ENCODE data around the gene ELF1. TPM values are rescaled to one million over a fixed set of nuclear protein-coding genes. Genes with fewer than 3 reads are reported as not detected.
A peak's percentile ranks its signal among the peaks of the same experiment; 100 is the strongest.

Gene ELF1
- total and polyA plus RNA-seq, 2 donors (not counting 1 experiment from before 2014, with no cell fraction given) = 38.5 to 41.0 TPM

- no peak overlapping the region for H3K4me2 ChIP-seq (ENCODE audit: extremely low read depth, insufficient read depth, low read length)
- H3K27ac ChIP-seq (ENCODE audit: insufficient read depth, low read length) = no peak overlapping the region
- H3K36me3 ChIP-seq (ENCODE audit: control insufficient read depth, insufficient read depth, low read length) = no peaks in the 10 kb centered on the region
- peak; percentile 47 to 77 for DNase-seq (ENCODE audit: low read depth in 2 of 2)
- no peak overlapping the region for H3K9ac ChIP-seq (ENCODE audit: insufficient read depth, low read length)
- H3K4me1 ChIP-seq (ENCODE audit: control insufficient read depth, extremely low read depth, insufficient read depth, low read length) = peaks cover 4% of the 10 kb centered on the region
- no peaks in the 10 kb centered on the region for H3K27me3 ChIP-seq (ENCODE audit: control insufficient read depth, insufficient read depth, low read length)
- H3K9me3 ChIP-seq (ENCODE audit: control insufficient read depth, insufficient read depth, low read depth, low read length) = no peaks in the 10 kb centered on the region
- no peak for TF ChIP-seq EZH2 (IDR thresholded peaks at IDR 0.05; ENCODE audit: low read length, missing control alignments)
- TF ChIP-seq CTCF (conservative IDR thresholded peaks at IDR 0.05 in 1 of 2, IDR thresholded peaks at IDR 0.05 in 1 of 2; ENCODE audit: low read depth in 1 of 2, low read length in 2 of 2) = no peak
- H3K4me3 ChIP-seq (replicated peaks in 1 of 4; ENCODE audit: control extremely low read depth in 1 of 4, insufficient read depth in 1 of 4, low read depth in 3 of 4, low read length in 4 of 4) = no peak overlapping the region
- H4K20me1 ChIP-seq (ENCODE audit: control insufficient read depth, extremely low read depth, insufficient read depth, low read length) = no peaks in the 10 kb centered on the region
- H2AFZ ChIP-seq (ENCODE audit: low read length) = no peak overlapping the region
- peaks cover 9% of the 10 kb centered on the region for H3K79me2 ChIP-seq (ENCODE audit: control insufficient read depth, insufficient read depth, low read length)
These were observed 32.8 kb downstream of the ELF1 start for GRCh38 chr13:40986101-40986856.

GRCh38 chr13:40985381-40986100, 33.6 kb downstream of the ELF1 start:
- Histone ChIP-seq H3K27ac (ENCODE audit: insufficient read depth, low read length) (no peak overlapping the region), H2AFZ (ENCODE audit: low read length) (no peak overlapping the region), H3K27me3 (ENCODE audit: control insufficient read depth, insufficient read depth, low read length) (no peaks in the 10 kb centered on the region), H3K4me1 (ENCODE audit: control insufficient read depth, extremely low read depth, insufficient read depth, low read length) (peaks cover 4% of the 10 kb centered on the region), H3K9ac (ENCODE audit: insufficient read depth, low read length) (no peak overlapping the region), H4K20me1 (ENCODE audit: control insufficient read depth, extremely low read depth, insufficient read depth, low read length) (no peaks in the 10 kb centered on the region), H3K36me3 (ENCODE audit: control insufficient read depth, insufficient read depth, low read length) (no peaks in the 10 kb centered on the region), H3K79me2 (ENCODE audit: control insufficient read depth, insufficient read depth, low read length) (peaks cover 9% of the 10 kb centered on the region), H3K4me3 (replicated peaks in 1 of 4; ENCODE audit: control extremely low read depth in 1 of 4, insufficient read depth in 1 of 4, low read depth in 3 of 4, low read length in 4 of 4) (no peak overlapping the region), H3K4me2 (ENCODE audit: extremely low read depth, insufficient read depth, low read length) (peak overlapping the region; percentile 80), H3K9me3 (ENCODE audit: control insufficient read depth, insufficient read depth, low read depth, low read length) (no peaks in the 10 kb centered on the region)
- TF ChIP-seq CTCF (conservative IDR thresholded peaks at IDR 0.05 in 1 of 2, IDR thresholded peaks at IDR 0.05 in 1 of 2; ENCODE audit: low read depth in 1 of 2, low read length in 2 of 2) (no peak), EZH2 (IDR thresholded peaks at IDR 0.05; ENCODE audit: low read length, missing control alignments) (no peak)
- DNase-seq (ENCODE audit: low read depth in 2 of 2) = no peak

- Histone ChIP-seq H3K27me3 (ENCODE audit: control insufficient read depth, insufficient read depth, low read length) (no peaks in the 10 kb centered on the region), H3K27ac (ENCODE audit: insufficient read depth, low read length) (no peak overlapping the region), H3K4me3 (replicated peaks in 1 of 4; ENCODE audit: control extremely low read depth in 1 of 4, insufficient read depth in 1 of 4, low read depth in 3 of 4, low read length in 4 of 4) (peak overlapping the region; percentile 12 to 42 (median 24)), H3K79me2 (ENCODE audit: control insufficient read depth, insufficient read depth, low read length) (peaks cover 9% of the 10 kb centered on the region), H3K9ac (ENCODE audit: insufficient read depth, low read length) (no peak overlapping the region), H3K4me1 (ENCODE audit: control insufficient read depth, extremely low read depth, insufficient read depth, low read length) (peaks cover 4% of the 10 kb centered on the region), H3K9me3 (ENCODE audit: control insufficient read depth, insufficient read depth, low read depth, low read length) (no peaks in the 10 kb centered on the region), H3K36me3 (ENCODE audit: control insufficient read depth, insufficient read depth, low read length) (no peaks in the 10 kb centered on the region), H2AFZ (ENCODE audit: low read length) (no peak overlapping the region), H4K20me1 (ENCODE audit: control insufficient read depth, extremely low read depth, insufficient read depth, low read length) (no peaks in the 10 kb centered on the region), H3K4me2 (ENCODE audit: extremely low read depth, insufficient read depth, low read length) (peak overlapping the region; percentile 80)
- DNase-seq (ENCODE audit: low read depth in 2 of 2) = no peak
- TF ChIP-seq CTCF (conservative IDR thresholded peaks at IDR 0.05 in 1 of 2, IDR thresholded peaks at IDR 0.05 in 1 of 2; ENCODE audit: low read depth in 1 of 2, low read length in 2 of 2) (no peak), EZH2 (IDR thresholded peaks at IDR 0.05; ENCODE audit: low read length, missing control alignments) (no peak)
These were observed 34.3 kb downstream of the ELF1 start for GRCh38 chr13:40984668-40985366.

Data from fibroblast of lung (primary cell).